ENCODE results near the gene VILL. TPM values are rescaled to one million over a fixed set of nuclear protein-coding genes. Genes with fewer than 3 reads are reported as not detected.
"Not testable (repeated sequence)": the region's sequence is repeated elsewhere in the genome, so short reads cannot be mapped to it uniquely, and the experiment has no call there.

Gene VILL
- total RNA-seq, 3 donors from 2014 or later, result 11.0 to 17.4 (median 15.4) TPM

DNA sequence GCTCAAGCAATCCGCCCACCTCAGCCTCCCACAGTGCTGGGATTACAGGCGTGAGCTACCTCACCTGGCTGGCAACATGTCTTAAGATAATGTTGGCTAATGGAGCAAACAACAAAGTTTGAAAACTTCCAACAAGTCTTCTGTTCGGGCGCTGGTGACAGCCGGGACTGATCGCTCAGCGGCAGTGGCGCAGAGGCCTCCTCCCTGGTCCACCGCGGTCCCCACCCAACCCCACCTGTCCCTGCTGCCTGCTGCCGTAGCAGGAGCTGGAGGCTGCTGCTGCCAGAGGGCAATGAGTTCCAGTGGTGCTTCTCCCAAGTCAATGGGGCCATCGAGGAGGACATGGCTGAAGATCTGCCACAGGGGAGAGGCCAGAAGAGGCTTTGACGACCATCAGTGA, 60.5 kb downstream of the VILL start:
- Histone ChIP-seq H3K27me3 (no peaks in the 10 kb centered on the region), H3K36me3 (no peaks in the 10 kb centered on the region), H3K4me3 (no peak overlapping the region), H3K9me3 (no peaks in the 10 kb centered on the region), H3K27ac (no peak overlapping the region), H3K4me1 (no peaks in the 10 kb centered on the region)
- no peak for TF ChIP-seq POLR2A (IDR thresholded peaks at IDR 0.05)
- TF ChIP-seq, protein P1, sequence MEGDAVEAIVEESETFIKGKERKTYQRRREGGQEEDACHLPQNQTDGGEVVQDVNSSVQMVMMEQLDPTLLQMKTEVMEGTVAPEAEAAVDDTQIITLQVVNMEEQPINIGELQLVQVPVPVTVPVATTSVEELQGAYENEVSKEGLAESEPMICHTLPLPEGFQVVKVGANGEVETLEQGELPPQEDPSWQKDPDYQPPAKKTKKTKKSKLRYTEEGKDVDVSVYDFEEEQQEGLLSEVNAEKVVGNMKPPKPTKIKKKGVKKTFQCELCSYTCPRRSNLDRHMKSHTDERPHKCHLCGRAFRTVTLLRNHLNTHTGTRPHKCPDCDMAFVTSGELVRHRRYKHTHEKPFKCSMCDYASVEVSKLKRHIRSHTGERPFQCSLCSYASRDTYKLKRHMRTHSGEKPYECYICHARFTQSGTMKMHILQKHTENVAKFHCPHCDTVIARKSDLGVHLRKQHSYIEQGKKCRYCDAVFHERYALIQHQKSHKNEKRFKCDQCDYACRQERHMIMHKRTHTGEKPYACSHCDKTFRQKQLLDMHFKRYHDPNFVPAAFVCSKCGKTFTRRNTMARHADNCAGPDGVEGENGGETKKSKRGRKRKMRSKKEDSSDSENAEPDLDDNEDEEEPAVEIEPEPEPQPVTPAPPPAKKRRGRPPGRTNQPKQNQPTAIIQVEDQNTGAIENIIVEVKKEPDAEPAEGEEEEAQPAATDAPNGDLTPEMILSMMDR (IDR thresholded peaks at IDR 0.05), result no peak
- no peak for TF ChIP-seq POLR2AphosphoS5 (IDR thresholded peaks at IDR 0.05)
- intact Hi-C loops (cut with DNase I; ENCODE audit: low total_unique reads), result no loop called here
- DNase-seq (ENCODE audit: low spot score in 2 of 2), result no peak

DNA sequence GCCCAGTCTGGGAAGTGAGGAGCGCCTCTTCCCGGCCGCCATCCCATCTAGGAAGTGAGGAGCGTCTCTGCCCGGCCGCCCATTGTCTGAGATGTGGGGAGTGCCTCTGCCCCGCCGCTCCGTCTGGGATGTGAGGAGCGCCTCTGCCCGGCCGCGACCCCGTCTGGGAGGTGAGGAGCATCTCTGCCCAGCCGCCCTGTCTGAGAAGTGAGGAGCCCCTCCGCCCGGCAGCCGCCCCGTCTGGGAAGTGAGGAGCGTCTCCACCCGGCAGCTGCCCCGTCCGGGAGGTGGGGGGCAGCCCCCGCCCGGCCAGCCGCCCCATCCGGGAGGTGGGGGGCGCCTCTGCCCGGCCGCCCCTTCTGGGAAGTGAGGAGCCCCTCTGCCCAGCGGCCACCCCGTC, 62.7 kb downstream of the VILL start:
- intact Hi-C loops (cut with DNase I; ENCODE audit: low total_unique reads); H3K4me1 ChIP-seq; H3K27me3 ChIP-seq; H3K4me3 ChIP-seq; DNase-seq (ENCODE audit: low spot score in 2 of 2); H3K9me3 ChIP-seq; H3K27ac ChIP-seq; H3K36me3 ChIP-seq: not testable (repeated sequence)

DNA sequence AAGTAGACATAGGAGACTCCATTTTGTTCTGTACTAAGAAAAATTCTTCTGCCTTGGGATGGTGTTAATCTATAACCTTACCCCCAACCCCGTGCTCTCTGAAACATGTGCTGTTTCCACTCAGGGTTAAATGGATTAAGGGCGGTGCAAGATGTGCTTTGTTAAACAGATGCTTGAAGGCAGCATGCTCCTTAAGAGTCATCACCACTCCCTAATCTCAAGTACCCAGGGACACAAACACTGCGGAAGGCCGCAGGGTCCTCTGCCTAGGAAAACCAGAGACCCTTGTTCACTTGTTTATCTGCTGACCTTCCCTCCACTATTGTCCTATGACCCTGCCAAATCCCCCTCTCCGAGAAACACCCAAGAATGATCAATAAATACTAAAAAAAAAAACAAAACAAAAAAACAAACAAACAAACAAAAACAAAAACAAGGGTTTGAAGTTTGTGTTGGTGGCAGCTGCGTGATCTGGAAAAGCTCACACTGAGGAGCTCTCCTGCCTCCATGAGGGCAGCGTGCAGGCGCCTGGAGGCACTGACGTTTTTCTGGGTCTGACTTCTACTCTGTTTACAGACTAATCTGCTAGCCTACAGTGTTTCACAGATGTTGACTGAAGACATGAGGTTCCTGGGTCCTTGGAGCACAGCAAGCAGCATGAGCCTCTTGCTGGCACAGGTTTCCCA, 63.4 kb downstream of the VILL start:
- DNase-seq (ENCODE audit: low spot score in 2 of 2), result peak in 1 of 2 donors; percentile 63
- H3K36me3 ChIP-seq; H3K4me3 ChIP-seq; H3K4me1 ChIP-seq; intact Hi-C loops (cut with DNase I; ENCODE audit: low total_unique reads); H3K27ac ChIP-seq; H3K9me3 ChIP-seq; H3K27me3 ChIP-seq: not testable (repeated sequence)

DNA sequence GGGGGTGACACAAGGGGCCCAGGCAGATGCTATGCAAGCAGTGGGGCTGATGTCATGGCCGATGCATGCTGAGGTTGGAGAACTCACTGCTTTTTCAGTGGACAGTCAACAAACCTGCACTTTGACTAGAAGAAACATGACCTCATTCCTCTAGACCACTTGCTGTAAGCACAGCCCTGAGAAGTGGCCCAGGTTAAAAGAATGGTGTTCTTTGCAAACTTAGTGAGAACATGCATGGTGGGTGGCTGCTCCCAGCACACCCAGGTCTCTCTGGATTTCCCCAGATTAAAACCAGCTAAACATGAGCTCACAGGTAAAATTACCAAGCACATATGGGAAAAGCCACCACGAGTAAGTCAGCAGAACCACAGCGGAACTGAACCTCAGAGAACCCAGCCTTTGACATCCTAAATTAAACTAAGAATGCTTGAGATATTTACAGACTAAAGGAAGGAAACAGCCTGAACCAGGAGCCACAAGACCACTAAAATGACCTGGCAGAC, 64.0 kb downstream of the VILL start:
- Histone ChIP-seq H3K27me3 (no peaks in the 10 kb centered on the region), H3K4me3 (no peak overlapping the region), H3K36me3 (no peaks in the 10 kb centered on the region), H3K9me3 (no peaks in the 10 kb centered on the region), H3K27ac (no peak overlapping the region), H3K4me1 (no peaks in the 10 kb centered on the region)
- TF ChIP-seq, protein P1 (IDR thresholded peaks at IDR 0.05), result no peak
- TF ChIP-seq POLR2AphosphoS5 (IDR thresholded peaks at IDR 0.05), result no peak
- no peak for TF ChIP-seq POLR2A (IDR thresholded peaks at IDR 0.05)
- intact Hi-C loops (cut with DNase I; ENCODE audit: low total_unique reads), result no loop called here
- DNase-seq (ENCODE audit: low spot score in 2 of 2), result no peak

Other genes starting within 250 kb of the VILL start
- gene CTDSPL, start 128.9 kb upstream of the VILL start, total RNA-seq, result 10 to 100 TPM; 40.0 to 80.8 (median 63.1) TPM
- gene PLCD1, start 38.9 kb downstream of the VILL start, total RNA-seq, result 10 to 100 TPM; 17.0 to 36.2 (median 23.4) TPM
- gene DLEC1, start 48.4 kb downstream of the VILL start, total RNA-seq, result 1 to 10 TPM in 2 of 3 donors, under 1 TPM in 1; 0.98 to 2.0 (median 1.1) TPM
- gene ACAA1, start 146.3 kb downstream of the VILL start, total RNA-seq, result 10 to 100 TPM; 69.2 to 87.5 (median 83.9) TPM
- gene MYD88, start 147.9 kb downstream of the VILL start, total RNA-seq, result 10 to 100 TPM; 33.4 to 36.0 (median 35.3) TPM
- gene OXSR1, start 174.8 kb downstream of the VILL start, total RNA-seq, result 10 to 100 TPM; 29.0 to 41.6 (median 33.1) TPM